K562 (cell line): ENCODE measurements around the gene ADAMTSL2. TPM values are rescaled to one million over a fixed set of nuclear protein-coding genes. Genes with fewer than 3 reads are reported as not detected.

Experiments
- ATAC-seq: fragments of 200-7000 bp; cut with Tn5 transposase; 3 replicates; pipeline ENCODE4 v1.9.1; 2020; ENCODE audit warnings: moderate library complexity
- BruUV-seq: library from RNA; stranded (reverse); fragments of 400-500 nt; replicated peaks from 2 replicates; lab custom pipeline; 2021; lab: Mats Ljungman, UMichigan
- CTCF ChIA-PET: fragments of 300-600 bp; formaldehyde crosslinking; extraction: SDS; loops from one replicate; lab custom pipeline; 2021; ENCODE audit warnings: low intra/inter-chr PET ratio; lab: Yijun Ruan, JAX
- POLR2A ChIA-PET: fragments of 300-600, 350-650 bp; sonication (Branson Sonifier 250); formaldehyde crosslinking; extraction: SDS; loops from one replicate; lab custom pipeline; 2021; ENCODE audit warnings: antibody characterized with exemption, inconsistent platforms; lab: Yijun Ruan, JAX
- DNase-seq, 4 experiments: peaks; one replicate each; pipeline versions ENCODE4 v3.0.0 to v3.0.0-alpha.2; 2011 to 2018; ENCODE audit warnings: low spot score in 3 of 4, mixed read lengths in 3 of 4; ENCODE audit errors: extremely low read depth in 1 of 4
- FAIRE-seq: peaks from 2 replicates; lab custom pipeline; 2011; peaks lifted over from hg19 to GRCh38; lab: Jason Lieb, UNC
- H2AFZ ChIP-seq: 2 replicates; pipeline ENCODE4 v1.6.0; 2011; ENCODE audit warnings: low read depth, low read length, control low read depth, inconsistent platforms
- H3K27ac ChIP-seq: fragments of 200-600 bp; 3 replicates; pipeline ENCODE4 v1.8.0; 2011; ENCODE audit warnings: low read depth, mild to moderate bottlenecking, control low read depth, inconsistent platforms, low read length, moderate library complexity, mixed read lengths; ENCODE audit errors: extremely low read depth
- H3K27me3 ChIP-seq, 2 experiments: fragments of 300-600 bp in 1 of 2; 2 replicates in 1 of 2; 3 replicates in 1 of 2; pipeline versions ENCODE4 v1.6.0 to v1.8.0; 2011; ENCODE audit warnings: inconsistent platforms in 2 of 2, low read length in 2 of 2, mild to moderate bottlenecking in 1 of 2, mixed read lengths in 1 of 2, moderate library complexity in 1 of 2; ENCODE audit not compliant: control insufficient read depth in 2 of 2, insufficient read depth in 2 of 2
- H3K36me3 ChIP-seq: fragments of 300-600 bp; 3 replicates; pipeline ENCODE4 v1.8.0; 2011; ENCODE audit warnings: mild to moderate bottlenecking, low read length, inconsistent platforms; ENCODE audit not compliant: control insufficient read depth, insufficient read depth
- H3K4me1 ChIP-seq, 2 experiments: fragments of 200-600 bp in 1 of 2; replicated peaks in 1 of 2; 2 replicates in 1 of 2; 3 replicates in 1 of 2; pipeline versions ENCODE4 v1.5.1 to v1.8.0; 2011; ENCODE audit warnings: inconsistent platforms in 2 of 2, low read length in 2 of 2, mild to moderate bottlenecking in 1 of 2, mixed read lengths in 1 of 2, moderate library complexity in 1 of 2; ENCODE audit not compliant: control insufficient read depth in 2 of 2, insufficient read depth in 2 of 2
- H3K4me2 ChIP-seq: 2 replicates; pipeline ENCODE4 v1.6.1; 2011; ENCODE audit warnings: low read length, control low read depth, inconsistent platforms, mixed read lengths; ENCODE audit not compliant: insufficient read depth
- H3K4me3 ChIP-seq: fragments of 200-600 bp; sonication (generic), shearing (Covaris generic); 2 replicates; pipeline ENCODE4 v1.5.1; 2016; ENCODE audit warnings: control low read depth, inconsistent platforms
- H3K79me2 ChIP-seq: fragments of 200-600 bp; 3 replicates; pipeline ENCODE4 v1.8.0; 2011; ENCODE audit warnings: low read length, inconsistent platforms; ENCODE audit not compliant: control insufficient read depth, insufficient read depth
- H3K9ac ChIP-seq, 2 experiments: 2 replicates each; pipeline versions ENCODE4 v1.6.0 to v1.6.1; 2011; ENCODE audit warnings: low read depth in 2 of 2, low read length in 2 of 2, control low read depth in 1 of 2, inconsistent platforms in 1 of 2, mild to moderate bottlenecking in 1 of 2, mixed read lengths in 1 of 2; ENCODE audit not compliant: insufficient read depth in 1 of 2
- H3K9me1 ChIP-seq: one replicate; pipeline ENCODE4 v1.6.0; 2011; ENCODE audit warnings: inconsistent platforms, mild to moderate bottlenecking, low read length, moderate library complexity; ENCODE audit not compliant: control insufficient read depth, insufficient read depth
- H3K9me3 ChIP-seq: replicated peaks from 2 replicates; pipeline ENCODE4 v1.5.1; 2011; ENCODE audit warnings: low read depth, low read length, inconsistent platforms; ENCODE audit not compliant: control insufficient read depth, insufficient read depth
- H4K20me1 ChIP-seq: replicated peaks from 2 replicates; pipeline ENCODE4 v1.6.1; 2011; ENCODE audit warnings: low read length, inconsistent platforms, mixed read lengths; ENCODE audit not compliant: control insufficient read depth, insufficient read depth
- E2F6 ChIP-seq, 2 experiments: IDR thresholded peaks; 2 replicates each; pipeline ENCODE4 v1.6.1; 2011; ENCODE audit warnings: borderline replicate concordance in 1 of 2, control low read depth in 1 of 2, low read depth in 1 of 2, low read length in 1 of 2, mild to moderate bottlenecking in 1 of 2, mixed read lengths in 1 of 2, moderate library complexity in 1 of 2; ENCODE audit not compliant: insufficient read depth in 1 of 2, insufficient read length in 1 of 2, poor library complexity in 1 of 2, severe bottlenecking in 1 of 2; ENCODE audit errors: extremely low read depth in 1 of 2
- MED1 ChIP-seq: sonication (generic); formaldehyde crosslinking; IDR thresholded peaks from 2 replicates; pipeline ENCODE4 v1.8.1; 2023; ENCODE audit warnings: missing genetic modification reagents, borderline replicate concordance
- MLX ChIP-seq, 2 experiments: fragments of 450-650 bp in 1 of 2; sonication (generic) in 1 of 2; formaldehyde crosslinking; conservative IDR thresholded peaks; 2 replicates each; pipeline versions ENCODE4 v1.4.0 to v1.8.1; 2020 to 2022; ENCODE audit warnings: mild to moderate bottlenecking in 1 of 2, missing genetic modification reagents in 1 of 2
- NCOA6 ChIP-seq: fragments of 450-650 bp; IDR thresholded peaks from 2 replicates; pipeline ENCODE4 v1.6.1; 2017; ENCODE audit warnings: mild to moderate bottlenecking
- NEUROD1 ChIP-seq: fragments of 150-350 bp; IDR thresholded peaks from 2 replicates; pipeline ENCODE4 v1.6.1; 2014; ENCODE audit warnings: borderline replicate concordance, low read length, low read depth; ENCODE audit not compliant: partially characterized antibody
- NFIX ChIP-seq: fragments of 250-450 bp; sonication (Bioruptor Pico); IDR thresholded peaks from 2 replicates; pipeline ENCODE4 v1.4.0; 2020; ENCODE audit warnings: low read depth, mild to moderate bottlenecking, moderate library complexity
- SP2 ChIP-seq: IDR thresholded peaks from 2 replicates; pipeline ENCODE4 v1.6.1; 2011; ENCODE audit warnings: mild to moderate bottlenecking, low read depth, low read length, moderate library complexity; ENCODE audit not compliant: poor library complexity, severe bottlenecking; ENCODE audit errors: extremely low read depth
- SUPT5H ChIP-seq: fragments of 450-650 bp; IDR thresholded peaks from 2 replicates; pipeline ENCODE4 v1.6.1; 2016
- ZBTB34 ChIP-seq: fragments of 250-450 bp; sonication (Bioruptor Pico); IDR thresholded peaks from 2 replicates; pipeline ENCODE4 v1.8.0; 2021; ENCODE audit warnings: mild to moderate bottlenecking, moderate library complexity
- ZNF583 ChIP-seq: fragments of 250-450 bp; sonication (Bioruptor Pico); IDR thresholded peaks from 2 replicates; pipeline ENCODE4 v1.4.0; 2020
- WGBS: fragments of 100-300 bp; shearing (Covaris generic); methylation state at CpG from one replicate; pipeline ENCODE4 v1.1.6; 2016; ENCODE audit warnings: low coverage, mixed read lengths; ENCODE audit not compliant: insufficient coverage; ENCODE audit errors: missing lambda C conversion rate; 5-methylcytosine and 5-hydroxymethylcytosine counted together
- in situ Hi-C: fragments of 300-500 bp; cut with MboI; formaldehyde crosslinking; loops from 4 replicates; pipeline ENCODE4 v1.15.0; 2018; ENCODE audit warnings: inconsistent platforms, mixed read lengths
- intact Hi-C: fragments of 100-400 bp; cut with micrococcal nuclease; formaldehyde crosslinking; loops from 2 replicates; pipeline ENCODE4 v1.14.2; 2022
- polyA plus RNA-seq, 8 experiments: library from polyadenylated mRNA; depleted of rRNA in 4 of 8; stranded (reverse) in 5 of 8; unstranded in 3 of 8; fragments of >200 nt; fragmentation: Nextera tagmentation in 2 of 8; fragmentation: Illumina TruSeq in 1 of 8; extraction: Ambion mirVana in 2 of 8; extraction: Trizol in 1 of 8; gene quantifications; 2 replicates each; pipeline versions ENCODE4 v1.2.1 to v1.2.3, GENCODE V29; 2011 to 2014; ENCODE audit warnings: inconsistent platforms in 1 of 8, missing spikeins in 1 of 8
- total RNA-seq, 7 experiments: library from RNA; depleted of rRNA in 6 of 7; stranded (reverse); fragments of >200 nt in 6 of 7; fragmentation: Illumina TruSeq in 2 of 7; extraction: Trizol in 2 of 7; gene quantifications; 2 replicates each; pipeline versions ENCODE4 v1.2.1 to v1.2.3, GENCODE V29; 2011 to 2021; ENCODE audit warnings: low replicate concordance in 1 of 7

The ADAMTSL2 gene
- total and polyA plus RNA-seq, 9 of the 15 experiments (the other 6 are each of a cell fraction or from before 2014, with no cell fraction given): 0.04 TPM; not detected in 8

DNA sequence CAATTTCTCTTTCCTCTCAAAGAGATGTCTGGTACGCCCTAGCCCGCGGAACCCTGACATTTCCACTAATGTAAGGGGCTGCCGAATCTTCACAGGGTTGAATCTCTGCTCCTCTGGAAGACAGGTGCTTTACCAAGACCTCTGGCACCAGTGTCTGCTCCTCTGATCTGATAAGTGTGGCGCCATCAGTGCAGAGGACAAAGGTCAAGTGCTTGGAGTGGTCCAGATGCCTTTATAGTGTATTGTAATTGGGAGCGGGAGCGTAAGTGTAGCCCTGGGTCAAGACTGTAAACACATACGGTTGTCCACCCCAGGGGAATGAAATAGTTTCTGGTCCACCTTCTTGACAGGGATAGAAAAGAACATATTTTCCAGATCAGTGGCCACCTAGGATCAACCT is 17.7 kb downstream of the ADAMTSL2 start:
- no peak overlapping the region for H3K9ac ChIP-seq
- no peaks in the 10 kb centered on the region for H3K9me1 ChIP-seq
- FAIRE-seq: no peak
- ChIA-PET POLR2A (interaction anchor here (1.5 kb wide), 1 partner anchor 9 kb away, joined by 3 read pairs; no protein-coding TSS in a partner anchor), CTCF (no interaction called here)
- H3K4me1 ChIP-seq: no peaks in the 10 kb centered on the region
- no TSS peak for BruUV-seq
- no peaks in the 10 kb centered on the region for H3K79me2 ChIP-seq
- H3K27me3 ChIP-seq: peaks cover 8 to 62% of the 10 kb centered on the region in 2 experiments; a peak in 4 of 5 replicates
- H3K4me3 ChIP-seq: no peak overlapping the region
- no peak overlapping the region for H3K4me2 ChIP-seq
- WGBS: 16% methylated on average over 8 of the region's 8 CpGs
- H2AFZ ChIP-seq: no peak overlapping the region
- H3K27ac ChIP-seq: no peak overlapping the region
- no peak for ATAC-seq
- TF ChIP-seq ZBTB34 (CRISPR knock-in tag) (no peak), ZNF583 (CRISPR knock-in tag) (no peak), MLX (CRISPR knock-in tag; conservative IDR thresholded peaks at IDR 0.05) (no peak), MED1 (no peak), NFIX (no peak), SUPT5H (no peak), NCOA6 (no peak), SP2 (no peak), NEUROD1 (no peak), E2F6 (IDR thresholded peaks at IDR 0.05; ENCODE audit: borderline replicate concordance in 1 of 2, extremely low read depth in 1 of 2, insufficient read depth in 1 of 2, insufficient read length in 1 of 2, low read depth in 1 of 2, low read length in 1 of 2, poor library complexity in 1 of 2, severe bottlenecking in 1 of 2) (no peak)
- TF ChIP-seq, all 486 proteins: peak for 0
- no peaks in the 10 kb centered on the region for H3K9me3 ChIP-seq
- intact Hi-C loops (no loop called here), in situ Hi-C loops (no loop called here)
- H4K20me1 ChIP-seq: no peaks in the 10 kb centered on the region; the same call in 1 of the 2 replicates
- DNase-seq: no peak
- no peaks in the 10 kb centered on the region for H3K36me3 ChIP-seq
